Large intestine (tissue), 3 donors: ENCODE measurements around the gene RIMBP2. TPM values are rescaled to one million over a fixed set of nuclear protein-coding genes. Genes with fewer than 3 reads are reported as not detected.

ENCODE experiments used
- DNase-seq, 2 donors: peaks; one replicate each; pipeline versions ENCODE4 v3.0.0 to v3.0.0-alpha.2; 2013
- H3K27ac ChIP-seq: one replicate; pipeline ENCODE4 v1.5.1; 2013; ENCODE audit warnings: low read length
- H3K27me3 ChIP-seq: 2 replicates; pipeline ENCODE4 v1.6.1; 2013; ENCODE audit warnings: low read length; ENCODE audit not compliant: control insufficient read depth, insufficient read depth
- H3K36me3 ChIP-seq: 2 replicates; pipeline ENCODE4 v1.6.1; 2013; ENCODE audit warnings: low read length; ENCODE audit not compliant: control insufficient read depth, insufficient read depth
- H3K4me1 ChIP-seq: one replicate; pipeline ENCODE4 v1.6.1; 2013; ENCODE audit warnings: low read length; ENCODE audit not compliant: control insufficient read depth, insufficient read depth
- H3K4me3 ChIP-seq: one replicate; pipeline ENCODE4 v1.5.1; 2013; ENCODE audit warnings: low read length
- H3K9me3 ChIP-seq: one replicate; pipeline ENCODE4 v1.6.1; 2013; ENCODE audit warnings: mild to moderate bottlenecking, low read depth, low read length, moderate library complexity; ENCODE audit not compliant: control insufficient read depth
- WGBS: methylation state at CpG from one replicate; pipeline ENCODE4 v1.1.5; 2013; ENCODE audit warnings: low lambda C conversion rate; ENCODE audit not compliant: insufficient coverage; 5-methylcytosine and 5-hydroxymethylcytosine counted together
- polyA plus RNA-seq: library from polyadenylated mRNA; unstranded; fragments of 120-200 nt; gene quantifications from one replicate; pipeline ENCODE4 v1.2.1, GENCODE V29; 2013

Gene RIMBP2
- polyA plus RNA-seq, 1 donor: 22.7 TPM

DNA sequence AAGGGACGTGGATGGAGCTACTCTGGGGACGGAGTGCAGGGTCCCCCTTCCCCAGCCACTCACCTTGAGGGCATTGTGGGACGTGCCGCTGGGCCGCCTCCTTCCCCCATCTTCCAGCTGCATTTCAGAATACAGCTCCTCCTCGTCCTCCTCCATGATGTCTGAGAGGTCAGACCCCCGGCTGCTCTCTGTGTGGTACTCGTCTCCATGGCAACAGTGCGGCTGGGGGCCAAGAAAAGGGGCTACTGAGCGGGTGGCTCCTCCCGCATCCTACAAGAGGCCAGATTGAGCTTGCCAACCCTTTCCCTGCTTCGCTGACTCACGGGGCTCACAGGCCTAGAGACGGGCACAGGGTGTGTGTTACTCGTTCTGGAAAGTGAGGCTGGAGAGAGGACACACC, 288.0 kb downstream of the RIMBP2 start:
- Histone ChIP-seq H3K4me3 (no peak overlapping the region), H3K9me3 (no peaks in the 10 kb centered on the region), H3K27me3 (no peaks in the 10 kb centered on the region), H3K36me3 (no peaks in the 10 kb centered on the region), H3K4me1 (no peaks in the 10 kb centered on the region), H3K27ac (no peak overlapping the region)
- WGBS: no CpG with 5 or more reads among the region's 15 CpGs
- DNase-seq: no peak

DNA sequence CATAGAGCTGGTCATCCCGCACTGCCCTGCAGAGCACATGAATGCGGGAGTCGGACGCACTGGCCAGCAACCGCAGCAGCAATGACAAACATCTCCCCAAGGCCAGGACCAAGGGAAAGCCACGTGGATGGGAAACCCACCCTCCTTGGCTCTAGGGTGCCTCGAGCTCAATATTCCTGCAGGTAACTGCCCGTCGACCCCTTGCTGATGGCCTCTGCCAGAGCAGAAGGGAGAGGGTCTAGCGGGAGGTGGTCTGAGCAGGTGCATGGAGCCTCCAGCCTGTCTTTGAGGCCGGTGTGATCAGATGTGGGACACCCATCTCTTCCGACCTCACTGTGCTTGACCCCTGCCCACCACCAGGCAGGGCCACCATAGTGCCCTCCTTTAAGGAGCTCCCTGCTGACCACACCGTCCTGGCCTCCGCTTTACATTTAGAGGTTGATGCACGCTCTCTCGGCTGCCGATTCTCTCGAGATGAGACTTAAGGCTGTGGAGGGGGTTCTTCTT, 288.7 kb downstream of the RIMBP2 start:
- WGBS: 100% methylated on average over 1 of the region's 18 CpGs

DNA sequence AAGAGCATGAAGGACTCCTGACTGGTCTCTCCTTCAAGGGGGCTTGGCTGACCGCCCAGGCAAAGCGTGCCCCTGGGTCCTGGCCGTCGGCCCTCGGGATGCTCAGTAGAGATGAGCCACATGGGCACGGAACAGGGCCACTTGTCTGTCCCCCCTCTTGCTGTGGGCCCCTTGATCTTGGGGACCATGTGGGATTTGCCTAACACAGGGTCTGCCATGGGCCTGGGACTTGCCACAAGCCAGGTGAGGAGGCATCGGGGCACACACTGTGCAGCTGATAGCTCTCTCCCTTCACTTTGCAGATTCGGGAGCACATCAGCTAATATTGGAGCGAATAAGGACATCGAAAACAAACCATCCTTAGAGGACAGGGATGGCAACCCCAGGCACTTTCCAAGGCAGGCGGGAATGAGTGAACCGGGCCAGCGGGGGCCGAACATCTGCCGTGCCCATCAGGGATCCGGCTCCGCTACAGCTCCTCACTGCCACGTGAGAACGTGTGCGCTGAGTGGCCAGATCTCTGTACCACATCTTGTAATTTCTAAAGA, 290.3 kb downstream of the RIMBP2 start:
- DNase-seq: no peak
- H3K36me3 ChIP-seq: no peaks in the 10 kb centered on the region
- H3K9me3 ChIP-seq: no peaks in the 10 kb centered on the region
- no peaks in the 10 kb centered on the region for H3K4me1 ChIP-seq
- no peaks in the 10 kb centered on the region for H3K27me3 ChIP-seq
- H3K27ac ChIP-seq: no peak overlapping the region
- H3K4me3 ChIP-seq: no peak overlapping the region
- no CpG with 5 or more reads among the region's 20 CpGs for WGBS

More for the DNA sequence above, 288.7 kb downstream of the RIMBP2 start:
- no peak overlapping the region for H3K4me3 ChIP-seq
- no peaks in the 10 kb centered on the region for H3K9me3 ChIP-seq
- DNase-seq: no peak
- H3K27me3 ChIP-seq: no peaks in the 10 kb centered on the region
- H3K36me3 ChIP-seq: no peaks in the 10 kb centered on the region
- H3K27ac ChIP-seq: no peak overlapping the region
- H3K4me1 ChIP-seq: no peaks in the 10 kb centered on the region

GRCh38 chr12:130424858-130425697, 291.0 kb downstream of the RIMBP2 start:
- no peaks in the 10 kb centered on the region for H3K27me3 ChIP-seq
- H3K9me3 ChIP-seq: no peaks in the 10 kb centered on the region
- no peak overlapping the region for H3K4me3 ChIP-seq
- WGBS: no CpG with 5 or more reads among the region's 36 CpGs
- H3K36me3 ChIP-seq: no peaks in the 10 kb centered on the region
- DNase-seq: no peak
- no peaks in the 10 kb centered on the region for H3K4me1 ChIP-seq
- no peak overlapping the region for H3K27ac ChIP-seq

GRCh38 chr12:130423991-130424857, 291.9 kb downstream of the RIMBP2 start:
- H3K27me3 ChIP-seq: no peaks in the 10 kb centered on the region
- H3K27ac ChIP-seq: no peak overlapping the region
- DNase-seq: no peak
- WGBS: 93% methylated on average over 2 of the region's 51 CpGs
- H3K9me3 ChIP-seq: no peaks in the 10 kb centered on the region
- H3K4me1 ChIP-seq: no peaks in the 10 kb centered on the region
- H3K36me3 ChIP-seq: no peaks in the 10 kb centered on the region
- no peak overlapping the region for H3K4me3 ChIP-seq

DNA sequence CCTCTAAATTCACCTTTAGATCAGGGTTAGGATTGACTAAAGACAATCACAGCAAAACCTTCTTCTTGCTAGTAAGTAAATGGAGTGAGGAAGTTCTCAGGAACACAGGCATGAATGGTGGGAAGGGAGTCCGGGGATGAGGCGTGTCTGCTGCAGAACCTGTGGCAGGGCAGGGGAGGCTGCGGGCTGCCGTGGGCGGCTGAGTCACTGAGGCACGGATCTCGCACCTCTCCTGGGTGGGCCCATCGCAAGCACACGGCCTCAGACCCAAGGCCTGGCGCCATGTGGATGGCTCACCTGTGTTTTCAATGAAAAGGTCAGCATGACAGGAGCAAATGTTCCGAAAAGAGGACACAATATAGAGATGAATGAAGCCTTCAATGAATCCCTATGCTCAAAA, 293.0 kb downstream of the RIMBP2 start:
- Histone ChIP-seq H3K27me3 (no peaks in the 10 kb centered on the region), H3K9me3 (no peaks in the 10 kb centered on the region), H3K4me3 (no peak overlapping the region), H3K27ac (no peak overlapping the region), H3K36me3 (no peaks in the 10 kb centered on the region), H3K4me1 (no peaks in the 10 kb centered on the region)
- no peak for DNase-seq
- no CpG with 5 or more reads among the region's 11 CpGs for WGBS

DNA sequence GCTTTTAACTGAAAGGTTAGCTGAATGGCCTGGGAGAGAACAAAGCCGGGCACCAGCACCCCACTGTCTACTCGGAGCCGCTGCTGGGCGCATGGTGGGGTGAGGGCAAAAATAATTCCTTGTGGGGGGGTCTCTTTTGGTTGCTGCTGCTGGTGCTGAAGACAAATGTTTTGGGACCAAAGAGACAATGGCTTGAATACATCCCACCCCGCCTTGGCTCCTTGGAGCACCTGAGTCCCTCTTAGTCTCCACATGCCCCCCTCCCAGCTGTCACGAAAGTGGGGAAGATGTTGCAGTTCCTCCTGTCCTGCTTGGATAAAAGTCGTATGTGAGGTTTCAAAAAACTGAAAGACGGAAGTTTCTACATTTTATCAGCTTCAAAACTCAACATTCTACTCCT, 293.4 kb downstream of the RIMBP2 start:
- no peak for DNase-seq
- WGBS: no CpG with 5 or more reads among the region's 8 CpGs
- no peak overlapping the region for H3K27ac ChIP-seq
- H3K9me3 ChIP-seq: no peaks in the 10 kb centered on the region
- no peaks in the 10 kb centered on the region for H3K27me3 ChIP-seq
- no peaks in the 10 kb centered on the region for H3K4me1 ChIP-seq
- no peak overlapping the region for H3K4me3 ChIP-seq
- no peaks in the 10 kb centered on the region for H3K36me3 ChIP-seq

DNA sequence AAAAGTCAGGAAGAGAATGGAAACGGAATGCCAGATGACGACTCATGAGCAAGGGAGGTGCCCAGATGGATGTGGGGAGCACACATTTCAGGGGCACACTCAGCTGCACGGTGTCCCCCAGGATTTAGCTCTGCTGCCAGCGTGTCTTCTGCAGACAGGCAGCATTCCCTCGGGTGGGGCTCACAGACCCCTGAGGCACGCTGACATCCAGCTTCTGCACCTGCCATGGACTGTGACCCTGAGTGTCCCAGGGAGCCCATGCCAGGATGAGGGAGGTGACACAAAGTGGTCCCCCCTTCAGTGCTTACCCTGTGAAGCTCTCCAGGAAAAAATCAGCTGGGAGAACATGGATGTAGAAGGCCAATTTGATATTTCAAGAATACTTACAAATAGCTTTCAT, 294.2 kb downstream of the RIMBP2 start:
- DNase-seq: no peak
- H3K36me3 ChIP-seq: no peaks in the 10 kb centered on the region
- H3K27me3 ChIP-seq: no peaks in the 10 kb centered on the region
- WGBS: 83% methylated on average over 1 of the region's 6 CpGs
- H3K4me3 ChIP-seq: no peak overlapping the region
- no peaks in the 10 kb centered on the region for H3K4me1 ChIP-seq
- no peaks in the 10 kb centered on the region for H3K9me3 ChIP-seq
- no peak overlapping the region for H3K27ac ChIP-seq

- H3K9me3 ChIP-seq: no peaks in the 10 kb centered on the region
- H3K4me1 ChIP-seq: no peaks in the 10 kb centered on the region
- no peaks in the 10 kb centered on the region for H3K36me3 ChIP-seq
- no peak overlapping the region for H3K4me3 ChIP-seq
- no peaks in the 10 kb centered on the region for H3K27me3 ChIP-seq
- H3K27ac ChIP-seq: no peak overlapping the region
- no CpG with 5 or more reads among the region's 4 CpGs for WGBS
- no peak for DNase-seq
These were observed 296.0 kb downstream of the RIMBP2 start for GRCh38 chr12:130420071-130420470.

DNA sequence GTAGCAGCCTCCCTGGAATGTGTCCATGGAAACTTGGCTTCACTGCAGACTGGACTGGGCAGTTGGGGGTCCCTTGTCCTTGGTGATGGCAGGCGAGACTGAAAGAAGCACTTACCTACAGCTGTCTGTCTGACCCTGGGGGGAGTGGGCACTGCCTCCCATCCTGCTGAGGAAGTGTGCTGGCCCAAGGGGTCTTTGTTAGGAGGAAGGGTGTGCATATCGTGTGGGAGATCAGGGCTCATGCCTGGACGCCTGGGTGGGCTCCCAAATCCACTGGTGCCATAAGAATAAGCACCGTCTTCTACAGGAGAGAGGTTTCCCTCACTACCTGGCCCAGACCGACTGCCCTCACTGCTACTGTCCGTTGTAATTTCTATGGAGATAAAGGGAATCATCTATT, 297.0 kb downstream of the RIMBP2 start:
- Histone ChIP-seq H3K27ac (no peak overlapping the region), H3K4me3 (no peak overlapping the region), H3K27me3 (no peaks in the 10 kb centered on the region), H3K9me3 (no peaks in the 10 kb centered on the region), H3K4me1 (no peaks in the 10 kb centered on the region), H3K36me3 (no peaks in the 10 kb centered on the region)
- WGBS: no CpG with 5 or more reads among the region's 6 CpGs
- no peak for DNase-seq
